ENCODE results near the gene STARD8.

The STARD8 gene

GRCh38 chrX:68690936-68691501 lies 43.6 kb downstream of the STARD8 start:
- Mint-ChIP-seq H3K9me3 (no peaks in the 10 kb centered on the region), H3K27me3 (peaks cover 29 to 32% of the 10 kb centered on the region in 2 donors), H3K4me1 (peaks cover 6 to 8% of the 10 kb centered on the region in 2 donors), H3K36me3 (peaks cover 0 to under 1% of the 10 kb centered on the region in 2 donors), H3K4me3 (no peak overlapping the region), H3K27ac (no peak overlapping the region)
- ATAC-seq (replicated peaks) (no peak), DNase-seq (no peak)

- Mint-ChIP-seq H3K27me3 (peaks cover 23 to 26% of the 10 kb centered on the region in 2 donors), H3K9me3 (no peaks in the 10 kb centered on the region), H3K27ac (no peak overlapping the region), H3K4me3 (no peak overlapping the region), H3K36me3 (no peaks in the 10 kb centered on the region), H3K4me1 (peaks cover 2% of the 10 kb centered on the region in 2 donors)
- DNase-seq (no peak), ATAC-seq (replicated peaks) (no peak)
Observed at GRCh38 chrX:68691921-68692320, 44.5 kb downstream of the STARD8 start.

GRCh38 chrX:68692651-68693050 lies 45.2 kb downstream of the STARD8 start:
- Mint-ChIP-seq H3K27ac (no peak overlapping the region), H3K9me3 (no peaks in the 10 kb centered on the region), H3K4me3 (no peak overlapping the region), H3K27me3 (peaks cover 18 to 21% of the 10 kb centered on the region in 2 donors), H3K36me3 (no peaks in the 10 kb centered on the region), H3K4me1 (peaks cover 0 to 2% of the 10 kb centered on the region in 2 donors)
- ATAC-seq (replicated peaks) (no peak), DNase-seq (no peak)

DNA sequence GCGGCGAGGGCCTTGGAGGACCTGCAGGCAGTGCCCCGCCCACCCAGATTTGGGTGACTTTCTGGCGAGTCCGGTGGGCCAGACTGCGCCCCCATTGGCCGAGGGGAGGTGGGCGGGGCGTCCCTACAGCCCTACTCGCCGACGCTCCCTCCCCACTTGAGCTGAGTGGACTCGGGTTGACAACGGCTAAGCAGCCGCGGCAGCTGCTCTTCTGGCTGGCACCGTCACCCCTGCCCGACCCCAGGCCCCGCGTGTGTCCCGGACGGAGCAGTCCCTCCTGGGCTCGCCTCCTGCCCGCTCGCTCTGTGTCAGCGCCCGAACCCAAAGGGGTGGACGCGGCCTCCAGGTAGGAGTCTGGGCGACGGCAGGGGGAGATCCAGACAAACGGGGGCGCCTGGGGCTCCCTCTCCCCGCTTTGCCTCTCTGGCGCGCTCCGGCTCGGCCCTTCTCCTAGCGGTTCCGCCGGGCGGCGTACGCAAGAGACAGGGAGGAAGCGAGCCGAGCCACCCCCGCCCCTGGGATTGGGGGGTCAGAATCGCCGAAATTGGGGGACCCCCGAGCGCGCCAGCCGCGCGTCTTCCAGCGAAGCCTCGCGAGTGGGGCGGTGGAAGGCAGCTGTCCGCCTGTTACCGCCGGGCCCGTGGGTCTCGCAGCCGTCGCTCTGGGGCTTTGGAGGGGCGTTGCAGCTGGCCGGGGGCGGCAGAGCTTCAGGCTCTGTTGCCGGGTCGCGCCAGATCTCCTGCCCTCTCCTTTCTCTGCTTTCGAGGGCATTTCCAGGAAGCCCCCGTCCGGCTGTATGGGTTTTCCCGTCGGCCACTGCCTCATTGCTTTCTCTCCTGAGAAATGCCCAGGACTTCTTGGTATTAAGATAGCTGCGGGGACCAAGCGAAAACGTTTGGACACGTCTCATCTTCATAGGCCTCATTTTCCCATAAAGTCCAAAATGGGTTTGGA lies 46.3 kb downstream of the STARD8 start:
- Mint-ChIP-seq H3K27me3 (peaks cover 19 to 23% of the 10 kb centered on the region in 2 donors), H3K27ac (no peak overlapping the region), H3K4me3 (peak overlapping the region; percentile 53 to 72), H3K9me3 (no peaks in the 10 kb centered on the region), H3K36me3 (no peaks in the 10 kb centered on the region), H3K4me1 (peaks cover 0 to 2% of the 10 kb centered on the region in 2 donors)
- DNase-seq = no peak
- peak; percentile 42 to 52 for ATAC-seq (replicated peaks)

GRCh38 chrX:68694435-68695205 lies 47.2 kb downstream of the STARD8 start:
- no peak for DNase-seq
- Mint-ChIP-seq H3K27ac (no peak overlapping the region), H3K4me3 (peak overlapping the region; percentile 46 to 72), H3K27me3 (peaks cover 19 to 28% of the 10 kb centered on the region in 2 donors), H3K4me1 (peaks cover 0 to 2% of the 10 kb centered on the region in 2 donors), H3K36me3 (no peaks in the 10 kb centered on the region), H3K9me3 (no peaks in the 10 kb centered on the region)
- ATAC-seq (replicated peaks) = peak in 1 of 2 donors; percentile 36

GRCh38 chrX:68695206-68695845 lies 47.9 kb downstream of the STARD8 start:
- H3K27me3 Mint-ChIP-seq = peaks cover 19 to 29% of the 10 kb centered on the region in 2 donors
- H3K4me3 Mint-ChIP-seq = no peak overlapping the region
- H3K4me1 Mint-ChIP-seq = peaks cover 0 to 2% of the 10 kb centered on the region in 2 donors
- no peak for ATAC-seq (replicated peaks)
- no peaks in the 10 kb centered on the region for H3K36me3 Mint-ChIP-seq
- DNase-seq = no peak
- no peaks in the 10 kb centered on the region for H3K9me3 Mint-ChIP-seq
- no peak overlapping the region for H3K27ac Mint-ChIP-seq

DNA sequence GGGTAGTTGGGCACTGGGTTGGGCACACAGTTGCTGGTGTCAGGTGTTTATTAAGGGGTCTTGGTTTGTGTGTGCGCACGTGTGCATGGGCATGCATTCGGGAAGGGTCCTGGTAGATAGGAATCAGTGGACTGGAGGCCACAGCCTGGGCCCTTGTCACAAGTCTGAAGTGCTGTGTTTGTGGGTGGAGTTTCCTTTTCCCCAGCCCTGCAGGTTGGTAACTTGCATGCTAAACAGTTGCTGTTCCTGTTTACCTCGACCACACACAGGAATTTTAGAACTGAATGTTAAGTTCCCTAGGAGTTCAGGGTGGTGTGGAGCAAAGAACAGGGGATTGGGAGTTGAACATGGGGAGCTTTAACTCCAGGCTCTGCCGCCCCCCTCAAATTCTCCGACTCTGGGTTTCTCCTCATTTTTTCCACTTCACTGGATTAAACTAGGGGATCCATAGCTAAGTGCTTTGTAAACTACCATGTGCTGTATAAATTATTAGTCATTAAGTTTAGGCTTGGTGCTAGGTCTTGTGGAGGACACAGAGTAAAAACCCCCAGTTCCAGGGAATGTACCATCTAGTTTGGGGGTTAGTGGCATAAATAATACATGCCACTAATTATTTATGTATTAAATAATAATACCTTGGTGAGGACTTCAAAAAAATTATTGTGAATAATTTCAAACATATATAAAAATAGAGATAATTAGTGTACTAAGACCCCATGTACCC lies 49.0 kb downstream of the STARD8 start:
- no peaks in the 10 kb centered on the region for H3K9me3 Mint-ChIP-seq
- H3K4me3 Mint-ChIP-seq = no peak overlapping the region
- no peaks in the 10 kb centered on the region for H3K36me3 Mint-ChIP-seq
- ATAC-seq (replicated peaks) (no peak), DNase-seq (no peak)
- H3K27ac Mint-ChIP-seq = no peak overlapping the region
- H3K27me3 Mint-ChIP-seq = peaks cover 19 to 29% of the 10 kb centered on the region in 2 donors
- H3K4me1 Mint-ChIP-seq = peaks cover 0 to 2% of the 10 kb centered on the region in 2 donors

DNA sequence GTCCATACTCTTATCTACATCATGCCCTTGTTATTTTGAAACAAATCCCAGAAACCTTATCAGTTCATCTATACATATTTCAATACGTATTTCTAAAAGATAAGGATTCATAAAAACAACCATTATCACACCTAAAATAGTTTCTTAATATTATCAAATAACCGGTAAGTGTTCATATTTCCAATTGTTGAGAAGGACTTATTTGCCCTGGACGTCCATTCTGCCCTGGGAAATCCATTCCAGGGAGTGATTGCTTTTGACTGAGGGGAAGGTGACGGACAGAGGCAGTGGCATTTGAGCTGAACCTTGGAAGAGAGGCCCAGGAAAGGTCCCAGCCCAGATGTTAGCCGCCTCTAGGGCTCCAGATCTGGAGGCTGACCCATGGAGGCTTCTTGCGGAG lies 49.6 kb downstream of the STARD8 start:
- ATAC-seq (replicated peaks) (no peak), DNase-seq (no peak)
- H3K4me1 Mint-ChIP-seq = peaks cover 0 to 2% of the 10 kb centered on the region in 2 donors
- H3K9me3 Mint-ChIP-seq = no peaks in the 10 kb centered on the region
- H3K4me3 Mint-ChIP-seq = no peak overlapping the region
- no peak overlapping the region for H3K27ac Mint-ChIP-seq
- H3K27me3 Mint-ChIP-seq = peaks cover 19 to 29% of the 10 kb centered on the region in 2 donors
- no peaks in the 10 kb centered on the region for H3K36me3 Mint-ChIP-seq

DNA sequence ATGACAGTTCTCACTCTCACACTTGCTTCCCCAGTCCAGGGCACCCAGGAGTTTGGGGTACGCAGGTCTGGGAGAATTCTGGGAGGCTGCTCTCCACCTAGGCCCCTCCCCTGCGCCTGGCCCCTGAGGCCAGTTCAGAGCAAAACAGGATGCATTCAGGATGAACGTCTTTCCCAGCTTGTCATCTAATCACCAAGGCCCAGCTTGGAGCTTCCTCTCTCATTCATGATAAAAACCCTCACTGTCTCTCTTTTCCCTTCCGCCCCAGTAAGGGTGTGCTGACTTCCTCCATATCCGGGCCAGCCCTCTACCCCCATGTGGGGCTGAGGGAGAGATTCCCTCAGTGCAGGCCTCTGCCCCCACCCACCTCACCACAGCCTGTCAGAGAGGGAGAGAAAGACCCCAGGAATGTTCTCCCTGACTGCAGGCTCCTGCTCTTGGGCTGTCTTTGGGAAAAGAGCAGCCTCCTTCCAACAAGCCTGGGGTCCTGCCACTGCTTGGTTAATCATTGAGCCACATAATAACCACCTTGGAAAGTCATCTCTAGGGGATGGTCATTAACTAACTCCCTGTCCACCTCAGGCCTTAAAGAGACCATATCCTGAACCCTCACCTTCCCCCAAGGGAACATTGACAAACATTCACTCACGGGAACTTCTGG lies 50.1 kb downstream of the STARD8 start:
- Mint-ChIP-seq H3K4me1 (peaks cover 0 to 2% of the 10 kb centered on the region in 2 donors), H3K27ac (no peak overlapping the region), H3K9me3 (no peaks in the 10 kb centered on the region), H3K4me3 (no peak overlapping the region), H3K27me3 (peaks cover 19 to 29% of the 10 kb centered on the region in 2 donors), H3K36me3 (no peaks in the 10 kb centered on the region)
- no peak for DNase-seq
- no peak for ATAC-seq (replicated peaks)

- Mint-ChIP-seq H3K4me1 (no peaks in the 10 kb centered on the region), H3K36me3 (no peaks in the 10 kb centered on the region), H3K27ac (no peak overlapping the region), H3K4me3 (no peak overlapping the region), H3K9me3 (no peaks in the 10 kb centered on the region), H3K27me3 (peaks cover 15 to 35% of the 10 kb centered on the region in 2 donors)
- no peak for DNase-seq
- no peak for ATAC-seq (replicated peaks)
Observed at GRCh38 chrX:68698942-68699341, 51.5 kb downstream of the STARD8 start.

GRCh38 chrX:68699960-68700746 lies 52.7 kb downstream of the STARD8 start:
- DNase-seq (no peak), ATAC-seq (replicated peaks) (no peak)
- no peak overlapping the region for H3K27ac Mint-ChIP-seq
- H3K9me3 Mint-ChIP-seq = no peaks in the 10 kb centered on the region
- H3K36me3 Mint-ChIP-seq = no peaks in the 10 kb centered on the region
- peaks cover 12 to 33% of the 10 kb centered on the region in 2 donors for H3K27me3 Mint-ChIP-seq
- H3K4me1 Mint-ChIP-seq = no peaks in the 10 kb centered on the region
- no peak overlapping the region for H3K4me3 Mint-ChIP-seq

DNA sequence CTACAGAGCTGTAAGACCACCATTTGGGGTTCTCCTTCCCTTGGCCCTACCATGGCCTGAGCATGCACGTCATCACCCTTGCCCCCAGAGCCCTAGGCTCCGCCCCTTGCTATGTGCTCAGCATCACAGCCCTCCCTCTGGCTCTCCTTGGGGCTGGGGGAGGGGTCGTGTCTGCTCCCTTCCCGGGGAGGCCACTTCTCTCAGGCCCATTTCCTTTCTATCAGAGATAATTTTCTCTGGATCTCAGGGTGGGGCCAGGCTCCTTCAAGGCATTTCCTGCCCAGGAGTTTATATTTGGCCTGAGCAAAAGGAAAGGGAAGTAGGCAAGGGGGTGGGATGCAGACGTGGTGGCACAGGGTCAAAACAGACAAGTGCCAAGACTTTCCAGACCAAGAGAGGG lies 55.9 kb downstream of the STARD8 start:
- peaks cover 6 to 18% of the 10 kb centered on the region in 2 donors for H3K27me3 Mint-ChIP-seq
- no peak overlapping the region for H3K4me3 Mint-ChIP-seq
- DNase-seq (no peak), ATAC-seq (replicated peaks) (no peak)
- no peaks in the 10 kb centered on the region for H3K9me3 Mint-ChIP-seq
- H3K4me1 Mint-ChIP-seq = no peaks in the 10 kb centered on the region
- H3K36me3 Mint-ChIP-seq = no peaks in the 10 kb centered on the region
- no peak overlapping the region for H3K27ac Mint-ChIP-seq
